IMR-90 (cell line): ENCODE data around the gene SPATA13. TPM values are rescaled to one million over a fixed set of nuclear protein-coding genes. Genes with fewer than 3 reads are reported as not detected.

Experiments used
- ATAC-seq: fragments of 200-7000 bp; cut with Tn5 transposase; 2 replicates; pipeline ENCODE4 v1.9.1; 2020; ENCODE audit warnings: low read depth, mild to moderate bottlenecking, moderate library complexity
- BruUV-seq: library from RNA; stranded (reverse); fragments of 400-500 nt; replicated peaks from 2 replicates; lab custom pipeline; 2021; lab: Mats Ljungman, UMichigan
- CTCF ChIA-PET: fragments of 300-600 bp; formaldehyde crosslinking; extraction: SDS; loops from one replicate; lab custom pipeline; 2021; ENCODE audit warnings: antibody characterized with exemption; lab: Yijun Ruan, JAX
- POLR2A ChIA-PET: fragments of 300-600 bp; sonication (Branson Sonifier 250); formaldehyde crosslinking; loops from one replicate; lab custom pipeline; 2022; ENCODE audit warnings: antibody characterized with exemption; ENCODE audit not compliant: unreplicated experiment; lab: Charles Lee
- DNase-seq: peaks from one replicate; pipeline ENCODE4 v3.0.0; 2013
- H2AFZ ChIP-seq: replicated peaks from 2 replicates; pipeline ENCODE3; 2013; ENCODE audit warnings: low read length, mild to moderate bottlenecking; ENCODE audit not compliant: poor library complexity
- H2AK5ac ChIP-seq: 2 replicates; pipeline ENCODE4 v1.6.1; 2013; ENCODE audit warnings: low read depth, low read length, inconsistent platforms
- H2AK9ac ChIP-seq: replicated peaks from 2 replicates; pipeline ENCODE3; 2013; ENCODE audit warnings: mild to moderate bottlenecking, low read depth, low read length, moderate library complexity; ENCODE audit not compliant: poor library complexity
- H2BK120ac ChIP-seq: 2 replicates; pipeline ENCODE4 v1.6.1; 2013; ENCODE audit warnings: low read depth, low read length, inconsistent platforms
- H2BK15ac ChIP-seq: 3 replicates; pipeline ENCODE4 v1.6.1; 2013; ENCODE audit warnings: low read depth, low read length, inconsistent platforms
- H2BK20ac ChIP-seq: 2 replicates; pipeline ENCODE4 v1.6.1; 2013; ENCODE audit warnings: low read depth, mild to moderate bottlenecking, inconsistent platforms, low read length, moderate library complexity
- H2BK5ac ChIP-seq: 2 replicates; pipeline ENCODE4 v1.6.1; 2013; ENCODE audit warnings: mild to moderate bottlenecking, low read depth, low read length, inconsistent platforms; ENCODE audit not compliant: poor library complexity, severe bottlenecking
- H3K14ac ChIP-seq: replicated peaks from 2 replicates; pipeline ENCODE4 v1.6.1; 2013; ENCODE audit warnings: low read depth, low read length, inconsistent platforms
- H3K18ac ChIP-seq: 2 replicates; pipeline ENCODE4 v1.6.1; 2013; ENCODE audit warnings: low read depth, low read length, control low read depth
- H3K23ac ChIP-seq: 2 replicates; pipeline ENCODE4 v1.6.1; 2013; ENCODE audit warnings: low read depth, low read length, inconsistent platforms
- H3K27ac ChIP-seq: 2 replicates; pipeline ENCODE4 v1.5.1; 2013; ENCODE audit warnings: mild to moderate bottlenecking, control low read depth, low read length; ENCODE audit not compliant: insufficient read depth
- H3K27me3 ChIP-seq: 2 replicates; pipeline ENCODE4 v1.6.1; 2013; ENCODE audit warnings: low read length; ENCODE audit not compliant: control insufficient read depth, insufficient read depth
- H3K36me3 ChIP-seq: 2 replicates; pipeline ENCODE4 v1.6.1; 2013; ENCODE audit warnings: low read length, mixed read lengths; ENCODE audit not compliant: control insufficient read depth, insufficient read depth
- H3K4ac ChIP-seq: 2 replicates; pipeline ENCODE4 v1.6.1; 2013; ENCODE audit warnings: low read depth, low read length, inconsistent platforms
- H3K4me1 ChIP-seq: 2 replicates; pipeline ENCODE4 v1.6.1; 2013; ENCODE audit warnings: low read length, mixed read lengths; ENCODE audit not compliant: control insufficient read depth, insufficient read depth
- H3K4me2 ChIP-seq: 2 replicates; pipeline ENCODE4 v1.6.1; 2013; ENCODE audit warnings: low read depth, mild to moderate bottlenecking, control low read depth, low read length, moderate library complexity
- H3K4me3 ChIP-seq: 2 replicates; pipeline ENCODE4 v1.5.1; 2013; ENCODE audit warnings: low read depth, mild to moderate bottlenecking, control low read depth, low read length, moderate library complexity; ENCODE audit not compliant: insufficient read depth
- H3K56ac ChIP-seq: 2 replicates; pipeline ENCODE4 v1.6.1; 2013; ENCODE audit warnings: low read length, inconsistent platforms; ENCODE audit not compliant: insufficient read depth; ENCODE audit errors: extremely low read depth
- H3K79me1 ChIP-seq, 2 experiments: 2 replicates each; pipeline ENCODE4 v1.6.1; 2013; ENCODE audit warnings: low read length in 2 of 2, inconsistent platforms in 1 of 2, low read depth in 1 of 2
- H3K9ac ChIP-seq: 2 replicates; pipeline ENCODE4 v1.6.1; 2013; ENCODE audit warnings: low read depth, low read length, control low read depth
- H3K9me1 ChIP-seq: 2 replicates; pipeline ENCODE4 v1.6.1; 2013; ENCODE audit warnings: low read length, inconsistent platforms; ENCODE audit not compliant: insufficient read depth
- H3K9me3 ChIP-seq: 2 replicates; pipeline ENCODE4 v1.6.1; 2013; ENCODE audit warnings: low read length; ENCODE audit not compliant: control insufficient read depth, insufficient read depth
- H4K20me1 ChIP-seq: 2 replicates; pipeline ENCODE4 v1.6.1; 2013; ENCODE audit warnings: low read length, inconsistent platforms; ENCODE audit not compliant: insufficient read depth
- H4K5ac ChIP-seq: 2 replicates; pipeline ENCODE4 v1.6.1; 2013; ENCODE audit warnings: mild to moderate bottlenecking, low read depth, low read length, control low read depth
- H4K8ac ChIP-seq, 2 experiments: 2 replicates each; pipeline ENCODE4 v1.6.1; 2013; ENCODE audit warnings: low read depth in 2 of 2, low read length in 2 of 2, control low read depth in 1 of 2, inconsistent platforms in 1 of 2
- H4K91ac ChIP-seq: 2 replicates; pipeline ENCODE4 v1.6.1; 2013; ENCODE audit warnings: low read depth, low read length, inconsistent platforms; ENCODE audit not compliant: insufficient read depth
- BHLHE40 ChIP-seq: fragments of 150-350 bp; IDR thresholded peaks from 2 replicates; pipeline ENCODE4 v1.6.1; 2016; ENCODE audit warnings: mild to moderate bottlenecking, low read depth, low read length
- CEBPB ChIP-seq: IDR thresholded peaks from 2 replicates; pipeline ENCODE4 v1.6.1; 2012; ENCODE audit warnings: low read depth, low read length, improper control_type of control experiment
- CHD1 ChIP-seq: IDR thresholded peaks from 2 replicates; pipeline ENCODE4 v1.6.1; 2012; ENCODE audit warnings: low read depth, low read length, improper control_type of control experiment
- FOS ChIP-seq: fragments of 150-350 bp; IDR thresholded peaks from 2 replicates; pipeline ENCODE4 v1.6.1; 2016; ENCODE audit warnings: low read depth, low read length
- MAFK ChIP-seq: IDR thresholded peaks from 2 replicates; pipeline ENCODE4 v1.6.1; 2012; ENCODE audit warnings: low read depth, low read length, improper control_type of control experiment
- MAZ ChIP-seq: IDR thresholded peaks from 2 replicates; pipeline ENCODE4 v1.6.1; 2012; ENCODE audit warnings: low read depth, mild to moderate bottlenecking, low read length, improper control_type of control experiment, moderate library complexity, borderline replicate concordance
- MXI1 ChIP-seq: IDR thresholded peaks from 2 replicates; pipeline ENCODE4 v1.6.1; 2012; ENCODE audit warnings: low read depth, mild to moderate bottlenecking, low read length, moderate library complexity, borderline replicate concordance
- NFE2L2 ChIP-seq: fragments of 150-350 bp; IDR thresholded peaks from 2 replicates; pipeline ENCODE4 v1.6.1; 2016; ENCODE audit warnings: low read depth, mild to moderate bottlenecking, low read length
- POLR2A ChIP-seq: IDR thresholded peaks from 2 replicates; pipeline ENCODE4 v1.6.1; 2012; ENCODE audit warnings: mild to moderate bottlenecking, low read depth, low read length
- RAD21 ChIP-seq: IDR thresholded peaks from 2 replicates; pipeline ENCODE4 v1.6.1; 2012; ENCODE audit warnings: low read length, improper control_type of control experiment
- RCOR1 ChIP-seq: IDR thresholded peaks from 2 replicates; pipeline ENCODE4 v1.6.1; 2012; ENCODE audit warnings: mild to moderate bottlenecking, low read length, improper control_type of control experiment; ENCODE audit not compliant: insufficient replicate concordance
- RFX5 ChIP-seq: IDR thresholded peaks from 2 replicates; pipeline ENCODE4 v1.8.0; 2012; ENCODE audit warnings: low read depth, mild to moderate bottlenecking, low read length, moderate library complexity
- SMC3 ChIP-seq: fragments of 150-350 bp; IDR thresholded peaks from 2 replicates; pipeline ENCODE4 v1.6.1; 2016; ENCODE audit warnings: low read depth, mild to moderate bottlenecking, antibody characterized with exemption, low read length, moderate library complexity
- WGBS, 2 experiments: methylation state at CpG; one replicate each; pipeline versions ENCODE4 v1.1.5 to v1.1.7; 2013; ENCODE audit warnings: missing lambda C conversion rate in 2 of 2; ENCODE audit not compliant: insufficient read length in 1 of 2; ENCODE audit errors: extremely low coverage in 2 of 2; 5-methylcytosine and 5-hydroxymethylcytosine counted together
- dilution Hi-C: fragments of 300-500 bp; cut with HindIII; formaldehyde crosslinking; loops from one replicate; pipeline ENCODE4 v1.14.3; 2018; ENCODE audit warnings: low sequenced_read_pairs; ENCODE audit not compliant: unreplicated experiment
- in situ Hi-C: fragments of 300-500 bp; cut with MboI; formaldehyde crosslinking; loops from 3 replicates; pipeline ENCODE4 v1.14.3; 2019; ENCODE audit warnings: low sequenced_read_pairs, inconsistent platforms, mixed read lengths
- intact Hi-C: fragments of 100-400 bp; cut with micrococcal nuclease; formaldehyde crosslinking; loops from 2 replicates; pipeline ENCODE4 v1.10.0; 2022
- polyA plus RNA-seq, 3 experiments: library from polyadenylated mRNA; depleted of rRNA; stranded (reverse); fragments of >200 nt; gene quantifications; 2 replicates each; pipeline ENCODE4 v1.2.3, GENCODE V29; 2012; ENCODE audit warnings: low replicate concordance in 1 of 3
- total RNA-seq: library from RNA; depleted of rRNA; stranded (reverse); fragments of >200 nt; gene quantifications from 2 replicates; pipeline ENCODE4 v1.2.3, GENCODE V29; 2012
- TF ChIP-seq, protein P1 (sequence below): fragments of 150-350 bp; IDR thresholded peaks from 2 replicates; pipeline ENCODE4 v1.6.1; 2016; ENCODE audit warnings: low read depth, mild to moderate bottlenecking, low read length, moderate library complexity, borderline replicate concordance
- TF ChIP-seq, protein P2 (sequence below): fragments of 150-350 bp; IDR thresholded peaks from 2 replicates; pipeline ENCODE4 v1.6.1; 2017; ENCODE audit warnings: mild to moderate bottlenecking, antibody characterized with exemption, low read length, low read depth
- TF ChIP-seq, protein P3 (sequence below): conservative IDR thresholded peaks from 2 replicates; pipeline ENCODE4 v1.5.1; 2012; ENCODE audit warnings: mild to moderate bottlenecking, low read depth, low read length, improper control_type of control experiment

SPATA13 gene
- total and polyA plus RNA-seq, 2 of the 4 experiments (the other 2 are of a cell fraction), result 10.5 to 12.5 TPM

DNA sequence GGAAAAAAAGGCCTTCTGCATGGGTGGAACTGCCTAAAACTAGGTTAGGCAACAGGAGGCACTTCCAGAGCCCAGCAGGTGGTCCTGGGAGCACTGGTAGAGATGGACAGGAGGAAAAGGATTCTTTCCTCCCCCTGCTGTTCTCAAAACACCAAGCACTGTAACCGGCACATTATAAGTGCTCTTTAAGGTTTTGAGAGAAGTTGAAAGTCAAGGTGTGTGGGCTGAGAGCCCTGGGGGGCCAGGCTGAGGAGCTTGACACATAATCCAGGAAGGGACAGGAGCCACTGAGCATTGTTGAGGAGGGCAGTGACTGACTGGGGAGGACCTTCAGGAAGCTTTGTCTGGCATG lies 32.3 kb downstream of the SPATA13 start:
- no peak overlapping the region for H2AFZ ChIP-seq
- H3K36me3 ChIP-seq, result no peaks in the 10 kb centered on the region
- H2BK20ac ChIP-seq, result no peak overlapping the region
- in situ Hi-C loops (no loop called here), dilution Hi-C loops (no loop called here), intact Hi-C loops (no loop called here)
- DNase-seq (no peak), ATAC-seq (no peak)
- H3K4me2 ChIP-seq, result no peak overlapping the region
- no peak overlapping the region for H3K4ac ChIP-seq
- no peak overlapping the region for H3K27ac ChIP-seq
- H3K14ac ChIP-seq, result no peak overlapping the region
- no peak overlapping the region for H3K56ac ChIP-seq
- no peak overlapping the region for H4K91ac ChIP-seq
- no peak overlapping the region for H4K5ac ChIP-seq
- peaks cover 20 to 48% of the 10 kb centered on the region in 2 experiments; a peak in 3 of 4 replicates for H3K79me1 ChIP-seq
- no peak overlapping the region for H2BK120ac ChIP-seq
- H4K20me1 ChIP-seq, result no peaks in the 10 kb centered on the region; the same call in 1 of the 2 replicates
- no peak overlapping the region for H4K8ac ChIP-seq
- H3K18ac ChIP-seq, result no peak overlapping the region
- BruUV-seq, result no TSS peak
- H3K9ac ChIP-seq, result no peak overlapping the region
- no peaks in the 10 kb centered on the region for H3K27me3 ChIP-seq
- no CpG with 5 or more reads among the region's 1 CpG for WGBS, 2 experiments
- no peak overlapping the region for H3K23ac ChIP-seq
- no peak overlapping the region for H2BK5ac ChIP-seq
- no peak overlapping the region for H2AK9ac ChIP-seq
- no peaks in the 10 kb centered on the region for H3K9me3 ChIP-seq
- no peak overlapping the region for H2AK5ac ChIP-seq
- ChIA-PET POLR2A (no interaction called here), CTCF (no interaction called here)
- H2BK15ac ChIP-seq, result no peak overlapping the region
- 0 out of 2 replicates have a peak, but pooled peaks cover 2% of the 10 kb centered on the region for H3K9me1 ChIP-seq
- no peak overlapping the region for H3K4me3 ChIP-seq
- H3K4me1 ChIP-seq, result no peaks in the 10 kb centered on the region
- no peak for TF ChIP-seq CHD1
- no peak for TF ChIP-seq SMC3
- TF ChIP-seq RFX5, result no peak
- no peak for TF ChIP-seq NFE2L2
- TF ChIP-seq RCOR1, result no peak
- TF ChIP-seq FOS, result no peak
- TF ChIP-seq CEBPB, result no peak
- TF ChIP-seq, protein P1, sequence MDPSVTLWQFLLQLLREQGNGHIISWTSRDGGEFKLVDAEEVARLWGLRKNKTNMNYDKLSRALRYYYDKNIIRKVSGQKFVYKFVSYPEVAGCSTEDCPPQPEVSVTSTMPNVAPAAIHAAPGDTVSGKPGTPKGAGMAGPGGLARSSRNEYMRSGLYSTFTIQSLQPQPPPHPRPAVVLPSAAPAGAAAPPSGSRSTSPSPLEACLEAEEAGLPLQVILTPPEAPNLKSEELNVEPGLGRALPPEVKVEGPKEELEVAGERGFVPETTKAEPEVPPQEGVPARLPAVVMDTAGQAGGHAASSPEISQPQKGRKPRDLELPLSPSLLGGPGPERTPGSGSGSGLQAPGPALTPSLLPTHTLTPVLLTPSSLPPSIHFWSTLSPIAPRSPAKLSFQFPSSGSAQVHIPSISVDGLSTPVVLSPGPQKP, result no peak
- no peak for TF ChIP-seq MAZ
- TF ChIP-seq BHLHE40, result no peak
- TF ChIP-seq, protein P2, sequence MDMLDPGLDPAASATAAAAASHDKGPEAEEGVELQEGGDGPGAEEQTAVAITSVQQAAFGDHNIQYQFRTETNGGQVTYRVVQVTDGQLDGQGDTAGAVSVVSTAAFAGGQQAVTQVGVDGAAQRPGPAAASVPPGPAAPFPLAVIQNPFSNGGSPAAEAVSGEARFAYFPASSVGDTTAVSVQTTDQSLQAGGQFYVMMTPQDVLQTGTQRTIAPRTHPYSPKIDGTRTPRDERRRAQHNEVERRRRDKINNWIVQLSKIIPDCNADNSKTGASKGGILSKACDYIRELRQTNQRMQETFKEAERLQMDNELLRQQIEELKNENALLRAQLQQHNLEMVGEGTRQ, result no peak
- TF ChIP-seq RAD21, result no peak
- no peak for TF ChIP-seq MAFK
- no peak for TF ChIP-seq POLR2A
- TF ChIP-seq, protein P3, sequence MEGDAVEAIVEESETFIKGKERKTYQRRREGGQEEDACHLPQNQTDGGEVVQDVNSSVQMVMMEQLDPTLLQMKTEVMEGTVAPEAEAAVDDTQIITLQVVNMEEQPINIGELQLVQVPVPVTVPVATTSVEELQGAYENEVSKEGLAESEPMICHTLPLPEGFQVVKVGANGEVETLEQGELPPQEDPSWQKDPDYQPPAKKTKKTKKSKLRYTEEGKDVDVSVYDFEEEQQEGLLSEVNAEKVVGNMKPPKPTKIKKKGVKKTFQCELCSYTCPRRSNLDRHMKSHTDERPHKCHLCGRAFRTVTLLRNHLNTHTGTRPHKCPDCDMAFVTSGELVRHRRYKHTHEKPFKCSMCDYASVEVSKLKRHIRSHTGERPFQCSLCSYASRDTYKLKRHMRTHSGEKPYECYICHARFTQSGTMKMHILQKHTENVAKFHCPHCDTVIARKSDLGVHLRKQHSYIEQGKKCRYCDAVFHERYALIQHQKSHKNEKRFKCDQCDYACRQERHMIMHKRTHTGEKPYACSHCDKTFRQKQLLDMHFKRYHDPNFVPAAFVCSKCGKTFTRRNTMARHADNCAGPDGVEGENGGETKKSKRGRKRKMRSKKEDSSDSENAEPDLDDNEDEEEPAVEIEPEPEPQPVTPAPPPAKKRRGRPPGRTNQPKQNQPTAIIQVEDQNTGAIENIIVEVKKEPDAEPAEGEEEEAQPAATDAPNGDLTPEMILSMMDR, result no peak
- TF ChIP-seq MXI1, result no peak
